HG03521 (cell line): ENCODE measurements around the gene KCNJ2.

ENCODE experiments used
- ATAC-seq: cut with Tn5 transposase; IDR thresholded peaks from one replicate; pipeline ENCODE4 v1.9.1; 2021; ENCODE audit warnings: mild to moderate bottlenecking, moderate library complexity; ENCODE audit not compliant: unreplicated experiment

KCNJ2 gene

GRCh38 chr17:70158591-70158990 lies 10.7 kb upstream of the KCNJ2 start:
- ATAC-seq: no peak

DNA sequence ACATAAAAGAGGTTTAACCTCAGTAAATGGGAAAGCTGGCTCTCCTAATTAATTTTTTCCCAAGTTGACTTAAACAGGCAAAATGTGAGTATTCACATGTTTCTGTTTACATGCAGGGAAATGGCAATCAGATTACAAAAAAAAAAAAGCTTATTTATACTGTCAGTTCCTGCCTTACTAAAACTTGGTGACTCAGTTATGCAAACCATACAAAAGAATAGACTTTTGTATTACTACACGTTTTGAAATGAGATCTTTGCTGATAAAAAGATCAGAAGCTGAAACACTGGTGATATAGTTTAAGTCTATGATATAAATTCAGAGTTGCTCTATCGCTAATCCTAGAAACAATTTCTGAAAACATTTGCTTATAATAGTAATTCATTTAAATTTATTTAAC lies 9.4 kb upstream of the KCNJ2 start:
- ATAC-seq: no peak

DNA sequence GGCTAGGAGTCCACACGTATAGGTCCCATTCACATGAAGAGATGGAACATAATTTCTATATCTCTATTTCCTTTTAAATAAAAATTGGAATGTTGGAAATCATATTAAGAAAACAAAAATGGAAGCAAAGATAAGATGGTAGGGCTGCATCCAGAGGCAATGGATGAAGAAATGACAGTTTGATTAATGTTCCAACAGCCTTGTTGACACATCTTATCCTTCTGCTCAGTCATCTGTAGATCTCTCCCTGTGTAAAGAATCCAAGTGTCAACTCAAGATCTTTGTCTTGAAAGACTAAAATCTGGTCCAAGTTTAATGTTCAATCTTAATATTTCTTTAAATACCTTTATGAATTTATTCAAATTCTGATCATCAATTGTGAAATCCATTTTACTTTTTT lies 7.8 kb upstream of the KCNJ2 start:
- ATAC-seq: no peak

DNA sequence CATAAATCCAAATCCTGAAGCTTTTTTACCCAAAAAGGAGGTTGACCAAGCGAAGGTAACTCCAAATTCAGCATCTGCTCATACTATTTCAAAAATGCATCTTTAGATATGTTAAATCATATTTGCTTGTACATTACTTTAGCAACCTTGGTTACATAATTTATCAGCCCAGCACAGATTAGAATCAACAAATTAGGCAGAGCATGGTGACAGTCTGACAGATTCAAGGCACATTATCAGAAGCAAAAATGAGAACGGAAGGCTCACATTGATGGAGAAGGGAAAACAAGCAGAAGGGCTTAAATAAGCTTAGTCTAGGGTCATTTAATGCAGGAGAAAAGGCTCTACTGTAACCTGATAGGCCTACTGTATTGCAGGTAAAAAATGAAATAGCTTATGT lies 3.9 kb upstream of the KCNJ2 start:
- ATAC-seq: no peak

GRCh38 chr17:70166615-70167014 lies 2.7 kb upstream of the KCNJ2 start:
- ATAC-seq: no peak

DNA sequence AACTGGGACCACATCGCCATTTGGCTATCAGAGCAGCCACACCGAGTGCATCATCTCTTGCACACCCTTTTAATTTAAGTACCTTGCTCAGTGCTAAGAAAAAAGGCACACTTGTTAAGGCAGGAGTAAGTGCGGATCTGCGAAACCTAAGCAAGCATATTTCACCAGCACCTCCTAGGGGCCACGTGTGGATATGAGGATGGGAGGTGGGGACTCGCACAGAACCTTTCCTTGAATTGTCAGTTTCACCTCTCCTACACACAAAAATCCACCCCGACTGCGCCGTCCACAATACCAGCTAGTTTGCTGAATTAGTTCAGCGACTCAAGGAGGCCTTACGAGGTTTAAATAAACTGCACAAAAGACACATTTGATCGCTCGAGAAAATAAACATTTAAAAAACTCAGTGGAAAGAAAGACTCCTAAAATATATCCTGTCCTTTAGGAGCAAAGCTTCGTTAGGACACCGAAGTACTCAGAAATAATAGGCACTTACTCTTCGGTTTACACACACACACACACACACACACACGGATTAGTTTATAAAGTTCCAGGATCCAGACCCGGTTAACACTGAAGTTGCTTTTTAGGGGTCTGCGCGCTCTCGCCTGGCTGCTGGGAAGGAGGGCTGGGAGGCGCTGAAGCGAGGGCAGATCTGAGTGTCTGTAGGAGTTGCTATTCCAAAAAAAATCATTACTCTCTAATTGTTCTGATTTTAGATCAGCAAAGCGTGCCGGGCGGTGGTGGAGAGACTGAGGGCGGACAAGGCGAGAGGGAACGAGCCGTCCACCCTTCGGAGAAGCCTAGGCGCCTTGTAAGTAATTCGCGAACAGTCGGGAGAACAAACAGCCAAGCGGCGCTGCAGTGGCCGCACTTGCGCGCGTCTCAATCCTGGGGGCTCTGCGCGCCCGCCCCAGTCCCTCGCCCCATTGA lies 1.0 kb upstream of the KCNJ2 start:
- no peak for ATAC-seq

DNA sequence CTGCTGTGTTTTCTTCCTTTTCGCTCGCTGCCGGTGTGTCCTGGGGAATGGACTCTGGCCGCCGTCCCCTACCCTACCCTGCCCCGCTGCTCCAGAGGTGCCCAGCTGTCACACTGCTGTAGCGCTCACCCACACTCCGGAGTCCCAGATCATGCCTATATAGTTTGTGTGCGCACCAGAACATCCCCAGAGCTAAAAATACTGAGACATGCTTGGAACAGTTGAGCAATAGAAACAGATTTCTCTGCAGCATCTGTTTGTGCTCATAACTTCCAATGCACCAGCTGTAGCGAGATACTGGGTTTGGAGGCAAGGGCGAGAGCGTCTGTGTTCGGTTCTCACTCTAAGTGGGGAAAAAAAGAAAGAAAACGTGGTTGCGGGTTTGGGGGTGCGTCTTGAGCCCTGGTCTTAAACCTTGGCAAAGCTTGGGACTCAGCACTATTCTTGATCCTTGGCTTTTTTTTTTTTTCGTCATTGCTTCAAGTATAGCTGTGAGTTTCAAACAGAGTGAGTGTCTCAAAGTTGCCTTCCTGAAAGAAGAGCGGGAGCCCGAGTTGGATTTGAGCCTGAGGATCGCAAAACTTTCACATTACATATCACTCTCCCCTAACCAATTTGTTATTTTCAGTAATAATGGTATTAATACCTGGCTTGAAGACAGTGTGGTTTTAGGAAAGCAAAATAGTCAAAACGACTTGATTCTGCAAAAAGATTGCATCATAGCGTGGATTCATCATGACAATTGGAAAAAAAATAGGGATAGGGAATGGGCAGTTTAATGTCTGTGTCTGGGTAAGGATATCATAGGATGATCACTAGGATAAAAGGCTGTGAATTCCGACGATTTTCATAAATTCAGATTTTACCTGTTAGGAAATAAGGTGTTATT lies 621 bp downstream of the KCNJ2 start:
- ATAC-seq: no peak

GRCh38 chr17:70171159-70171558 lies 1.8 kb downstream of the KCNJ2 start:
- no peak for ATAC-seq

- no peak for ATAC-seq
Measured at GRCh38 chr17:70172449-70172848, 3.1 kb downstream of the KCNJ2 start.

DNA sequence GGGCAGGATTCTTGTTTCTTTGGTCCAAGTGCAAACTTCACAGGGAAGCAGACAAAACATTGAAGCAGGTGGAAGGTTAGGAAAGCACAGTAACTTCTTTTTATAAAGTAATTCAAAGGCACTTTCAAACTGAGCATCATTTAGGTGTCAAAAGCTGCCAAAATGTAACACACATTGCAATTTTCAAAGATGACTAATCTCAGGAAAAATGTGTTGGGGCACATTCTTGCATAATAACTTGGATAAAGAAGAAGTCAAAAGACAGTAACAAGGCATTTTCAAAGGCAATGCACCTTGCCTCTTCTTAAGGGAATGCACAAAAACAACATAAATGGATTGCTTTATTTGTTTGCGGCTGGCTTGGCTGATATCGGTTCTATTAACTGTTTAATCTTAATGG lies 3.6 kb downstream of the KCNJ2 start:
- ATAC-seq: no peak

- ATAC-seq: no peak
Measured at GRCh38 chr17:70173681-70174080, 4.3 kb downstream of the KCNJ2 start.

GRCh38 chr17:70181376-70181775 lies 12.0 kb downstream of the KCNJ2 start:
- ATAC-seq: no peak

DNA sequence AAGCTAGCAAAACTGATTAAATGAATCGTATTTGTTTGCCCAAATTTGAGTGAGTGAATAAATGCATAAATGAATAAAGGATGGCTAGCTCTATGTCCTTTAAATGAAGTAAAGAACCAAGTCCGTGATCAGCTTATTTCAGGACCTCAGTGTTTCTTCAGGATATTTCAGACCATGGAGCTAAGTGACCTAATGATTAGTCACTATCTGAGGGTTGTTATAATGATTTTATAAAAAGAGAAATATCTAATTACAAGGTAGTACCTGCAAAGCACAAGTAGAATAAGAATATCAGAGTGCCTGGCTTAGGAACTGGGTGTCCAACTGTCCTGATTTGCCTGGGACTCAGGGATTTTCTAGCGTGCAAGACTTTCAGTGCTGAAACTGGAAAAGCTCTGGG lies 12.5 kb downstream of the KCNJ2 start:
- no peak for ATAC-seq

- ATAC-seq: no peak
Measured at GRCh38 chr17:70183508-70183907, 14.2 kb downstream of the KCNJ2 start.

DNA sequence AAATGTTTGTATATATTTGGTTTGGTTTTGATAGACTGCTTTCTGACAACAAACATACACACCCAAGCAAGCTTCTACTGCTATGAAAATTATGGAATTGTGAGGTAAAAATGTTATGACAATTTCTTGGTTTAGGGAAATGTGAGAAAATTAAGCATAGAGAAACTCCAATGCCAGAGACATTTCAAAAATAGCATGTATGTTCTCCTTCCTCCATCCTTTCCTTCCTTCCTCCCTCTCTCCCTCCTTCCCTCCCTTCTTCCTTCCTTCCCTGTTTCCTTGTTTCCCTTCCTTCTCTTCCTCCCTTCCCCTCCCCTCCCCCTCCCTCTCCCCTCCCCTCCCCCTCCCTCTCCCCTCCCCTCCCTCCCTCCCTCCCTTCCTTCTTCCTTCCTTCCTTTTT lies 14.9 kb downstream of the KCNJ2 start:
- ATAC-seq: no peak

DNA sequence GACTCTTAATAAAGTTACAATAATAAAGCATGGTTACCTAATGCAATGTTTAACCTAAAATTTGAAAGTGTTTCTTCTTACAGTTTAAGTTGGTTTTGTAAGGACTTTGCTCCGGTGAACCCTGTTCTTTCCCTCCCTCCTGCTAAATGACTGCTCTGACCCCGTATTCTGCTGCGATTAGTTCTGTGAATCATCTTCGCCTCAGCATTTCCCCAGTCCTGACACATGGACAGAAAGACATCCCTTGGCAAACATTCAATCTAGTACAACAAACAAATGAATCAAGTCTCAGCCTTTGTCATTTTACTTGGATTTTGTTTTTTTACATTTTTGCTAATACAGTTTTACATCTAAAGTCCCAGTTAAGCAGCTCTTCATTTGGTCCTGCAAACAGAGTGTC lies 15.4 kb downstream of the KCNJ2 start:
- no peak for ATAC-seq

- no peak for ATAC-seq
Measured at GRCh38 chr17:70185285-70185684, 16.0 kb downstream of the KCNJ2 start.

- no peak for ATAC-seq
Measured at GRCh38 chr17:70187383-70187782, 18.1 kb downstream of the KCNJ2 start.

GRCh38 chr17:70190959-70191805 lies 21.9 kb downstream of the KCNJ2 start:
- no peak for ATAC-seq

GRCh38 chr17:70195091-70195490 lies 25.8 kb downstream of the KCNJ2 start:
- no peak for ATAC-seq

DNA sequence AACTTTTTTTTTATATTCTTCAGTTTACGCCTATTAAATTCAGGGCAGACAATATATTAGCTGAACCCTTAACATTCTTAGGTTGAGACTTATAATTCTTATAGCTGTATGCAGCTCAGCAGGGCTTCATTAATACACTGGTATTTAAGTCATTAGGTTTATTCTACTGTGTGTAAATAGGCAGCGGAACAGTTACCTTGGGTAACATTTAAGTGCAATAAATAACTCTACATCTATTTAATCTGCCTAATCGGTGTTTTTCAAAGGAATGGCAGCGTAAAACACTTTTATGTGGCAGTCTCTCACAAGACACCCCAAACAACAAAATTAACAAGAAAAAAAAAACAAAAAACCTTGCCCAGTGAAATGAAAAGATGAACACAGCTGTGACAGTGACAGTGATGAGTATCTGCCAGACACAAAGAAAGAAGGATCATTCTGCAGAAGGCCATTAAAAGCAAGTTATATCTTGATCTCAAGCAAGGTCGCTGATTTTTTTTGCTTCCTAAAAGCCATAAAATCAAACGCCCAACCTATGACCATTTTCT lies 32.6 kb downstream of the KCNJ2 start:
- ATAC-seq: no peak
